22Rv1 (cell line): ENCODE results near the gene GABRB1.

ENCODE experiments used
- CTCF ChIP-seq: fragments of 450-650 bp; IDR thresholded peaks from 2 replicates; pipeline ENCODE4 v1.5.1; 2017; ENCODE audit warnings: mild to moderate bottlenecking
- ZFX ChIP-seq: fragments of 450-650 bp; IDR thresholded peaks from 2 replicates; pipeline ENCODE4 v1.6.1; 2017; ENCODE audit warnings: antibody characterized with exemption, borderline replicate concordance

GRCh38 chr4:47109379-47109778 lies 78.0 kb downstream of the GABRB1 start:
- peak; percentile 26; the same call in 1 of the 2 replicates for TF ChIP-seq CTCF
- TF ChIP-seq ZFX = no peak
